Activated T-cell treated with anti-CD3 and anti-CD28 coated beads for 4 hours (primary cell): Measurements from ENCODE around the gene LOC128125822.
"Not testable (repeated sequence)": the region's sequence is repeated elsewhere in the genome, so short reads cannot be mapped to it uniquely, and the experiment has no call there.

ENCODE experiments used
- DNase-seq: peaks from one replicate; pipeline ENCODE4 v3.0.0-alpha.2; 2020

Gene LOC128125822

GRCh38 chr6:63584125-63584514 lies 11.8 kb downstream of the LOC128125822 start:
- DNase-seq = no peak

DNA sequence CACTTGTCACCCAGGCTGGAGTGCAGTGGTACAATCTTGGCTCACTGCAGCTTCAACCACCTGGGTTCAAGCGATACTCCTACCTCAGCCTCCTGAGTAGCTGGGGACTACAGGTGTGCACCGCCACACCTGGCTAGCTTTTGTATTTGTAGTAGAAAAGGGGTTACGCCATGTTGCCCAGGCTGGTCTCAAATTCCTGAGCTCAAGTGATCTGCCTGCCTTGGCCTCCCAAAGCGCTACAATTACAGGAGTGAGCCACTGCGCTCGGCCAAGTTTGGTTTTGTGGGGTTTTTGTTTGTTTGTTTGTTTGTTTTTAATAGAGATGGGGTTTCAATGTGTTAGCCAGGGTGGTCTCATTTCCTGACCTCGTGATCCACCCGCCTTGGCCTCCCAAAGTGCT lies 12.3 kb downstream of the LOC128125822 start:
- DNase-seq = no peak

GRCh38 chr6:63585652-63586051 lies 13.4 kb downstream of the LOC128125822 start:
- DNase-seq = not testable (repeated sequence)

- no peak for DNase-seq
Measured at GRCh38 chr6:63589952-63590411, 17.7 kb downstream of the LOC128125822 start.

GRCh38 chr6:63592886-63593285 lies 20.6 kb downstream of the LOC128125822 start:
- DNase-seq = no peak

- no peak for DNase-seq
Measured at GRCh38 chr6:63597141-63598048, 25.1 kb downstream of the LOC128125822 start.

DNA sequence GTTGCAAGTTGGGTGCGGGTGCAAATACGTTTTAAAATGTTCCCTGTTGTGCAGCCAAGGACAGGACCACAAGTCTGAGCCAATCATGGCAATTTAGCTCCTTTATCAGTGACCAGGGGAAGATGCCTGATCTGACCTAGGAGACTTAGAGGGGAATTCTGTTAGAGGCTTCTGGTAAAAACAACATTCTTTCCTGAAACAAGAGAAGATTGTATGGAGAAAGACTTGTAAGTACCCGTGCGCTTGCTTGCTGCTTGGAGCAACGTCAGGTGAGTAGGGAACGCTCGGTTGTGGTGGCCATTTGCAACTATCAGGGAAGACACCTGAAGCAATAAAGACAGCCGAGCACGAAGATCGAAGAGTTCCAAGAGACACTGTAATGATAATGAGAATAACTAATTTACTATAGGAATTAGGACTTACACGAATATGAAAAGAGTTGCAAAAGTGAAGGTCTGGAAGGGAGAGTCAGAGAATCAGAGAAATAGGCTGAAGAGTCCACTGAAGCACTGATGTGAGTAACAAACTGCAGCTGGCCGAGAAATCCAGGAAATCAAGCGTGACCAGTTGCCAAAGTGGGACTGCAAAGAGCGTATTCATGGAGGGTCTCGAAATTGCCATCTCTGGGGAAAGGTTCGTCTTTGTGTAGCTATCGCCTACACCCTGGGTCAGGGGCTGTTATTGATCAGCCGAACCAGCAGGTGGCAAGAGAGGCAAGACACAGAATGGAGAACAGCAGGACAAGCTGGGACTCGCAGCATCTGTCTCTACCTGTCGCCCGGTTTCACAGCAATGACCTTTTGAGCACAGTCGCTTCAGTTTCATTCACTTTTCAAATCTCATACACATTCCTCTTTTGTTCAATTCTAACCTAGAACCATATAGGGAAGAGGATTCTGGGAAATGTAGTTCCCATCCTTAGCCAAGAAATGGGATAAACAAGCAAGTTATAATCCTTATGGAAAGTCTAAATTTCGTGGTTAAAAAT lies 26.1 kb downstream of the LOC128125822 start:
- peak; percentile 61 for DNase-seq

DNA sequence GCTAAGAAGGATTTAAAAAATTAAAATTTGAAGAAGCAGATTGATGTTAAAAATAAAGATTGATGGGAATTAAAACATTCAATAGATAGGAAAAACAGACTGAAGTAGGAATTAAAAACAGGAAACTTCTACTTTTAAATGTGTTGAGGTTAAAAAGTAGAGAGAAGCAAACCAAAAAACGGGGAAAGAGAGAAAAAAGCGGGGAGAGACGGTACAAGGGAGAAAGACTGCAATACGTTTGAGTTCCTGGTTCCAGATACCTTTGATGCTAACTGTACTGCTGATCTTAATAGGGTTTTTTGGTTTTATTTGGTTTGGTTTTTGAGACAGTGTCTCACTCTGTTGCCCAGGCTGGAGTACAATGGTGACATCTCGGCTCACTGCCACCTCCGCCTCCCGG lies 27.0 kb downstream of the LOC128125822 start:
- no peak for DNase-seq

GRCh38 chr6:63600136-63600535 lies 27.9 kb downstream of the LOC128125822 start:
- no peak for DNase-seq

DNA sequence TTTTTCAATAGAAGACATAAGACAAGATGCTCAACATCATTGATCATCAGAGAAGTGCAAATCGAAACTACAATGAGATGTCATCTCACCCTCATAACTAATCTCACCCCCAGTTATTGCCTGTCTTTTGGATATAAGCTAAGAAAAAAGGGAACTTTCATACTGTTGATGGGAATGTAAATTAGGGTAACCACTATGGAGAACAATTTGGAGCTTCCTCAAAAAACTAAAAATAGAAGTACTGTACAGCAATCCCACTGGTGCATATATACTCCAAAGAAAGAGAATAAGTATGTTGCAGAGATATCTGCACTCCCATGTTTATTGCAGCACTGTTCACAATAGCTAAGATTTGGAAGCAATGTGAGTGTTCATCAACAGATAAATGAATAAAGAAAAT lies 37.0 kb downstream of the LOC128125822 start:
- no peak for DNase-seq

GRCh38 chr6:63610944-63611343 lies 38.7 kb downstream of the LOC128125822 start:
- no peak for DNase-seq

- no peak for DNase-seq
Measured at GRCh38 chr6:63611560-63611959, 39.3 kb downstream of the LOC128125822 start.

DNA sequence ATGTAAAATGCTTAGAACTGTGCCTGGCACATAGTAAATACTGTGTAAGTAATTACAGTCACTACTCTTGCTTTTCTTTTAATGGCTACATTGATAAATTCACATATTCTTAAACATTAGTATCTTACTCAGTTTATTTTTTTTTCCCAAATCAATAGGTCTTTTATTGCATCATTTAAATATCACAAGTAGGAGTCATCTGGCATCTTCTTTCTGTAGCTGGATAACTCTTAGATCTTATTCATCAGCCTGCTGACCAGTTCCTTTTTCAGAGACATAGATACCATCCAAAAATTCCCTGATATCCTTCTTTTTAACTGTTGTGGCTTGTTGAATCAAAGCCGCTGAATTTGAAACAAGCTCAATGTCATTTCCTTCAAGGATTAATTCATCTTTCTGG lies 43.3 kb downstream of the LOC128125822 start:
- DNase-seq = no peak
